Mesendoderm (in vitro differentiated cells): ENCODE data around the gene RTL5.
A peak's percentile ranks its signal among the peaks of the same experiment; 100 is the strongest.

ENCODE experiments used
- DNase-seq: peaks from one replicate; pipeline ENCODE4 v3.0.0; 2013
- H2AK5ac ChIP-seq: 2 replicates; pipeline ENCODE4 v1.6.1; 2013; ENCODE audit warnings: low read length, inconsistent platforms
- H2BK120ac ChIP-seq: 2 replicates; pipeline ENCODE4 v1.6.1; 2013; ENCODE audit warnings: low read depth, mild to moderate bottlenecking, low read length, moderate library complexity, mixed read lengths
- H2BK15ac ChIP-seq: replicated peaks from 2 replicates; pipeline ENCODE4 v1.6.1; 2013; ENCODE audit warnings: low read depth, mild to moderate bottlenecking, moderate library complexity
- H2BK5ac ChIP-seq: 2 replicates; pipeline ENCODE4 v1.6.1; 2013; ENCODE audit warnings: low read length, inconsistent platforms
- H3K18ac ChIP-seq: 2 replicates; pipeline ENCODE4 v1.6.1; 2013; ENCODE audit warnings: mild to moderate bottlenecking, low read length, mixed read lengths
- H3K23ac ChIP-seq: one replicate; pipeline ENCODE4 v1.6.1; 2013; ENCODE audit warnings: low read length
- H3K27ac ChIP-seq: 2 replicates; pipeline ENCODE4 v1.5.1; 2013; ENCODE audit warnings: low read depth, mild to moderate bottlenecking, inconsistent platforms, low read length, moderate library complexity
- H3K27me3 ChIP-seq: 2 replicates; pipeline ENCODE4 v1.6.1; 2013; ENCODE audit warnings: low read length, control low read depth, mild to moderate bottlenecking, inconsistent platforms; ENCODE audit not compliant: insufficient read depth, poor library complexity
- H3K36me3 ChIP-seq: 2 replicates; pipeline ENCODE4 v1.6.1; 2013; ENCODE audit warnings: low read length, inconsistent platforms; ENCODE audit not compliant: control insufficient read depth, insufficient read depth
- H3K4ac ChIP-seq: one replicate; pipeline ENCODE4 v1.6.1; 2013; ENCODE audit warnings: low read depth, mild to moderate bottlenecking, low read length, moderate library complexity
- H3K4me1 ChIP-seq: 2 replicates; pipeline ENCODE4 v1.6.1; 2013; ENCODE audit warnings: low read depth, low read length, inconsistent platforms; ENCODE audit not compliant: control insufficient read depth
- H3K4me2 ChIP-seq: 2 replicates; pipeline ENCODE4 v1.6.1; 2013; ENCODE audit warnings: low read length
- H3K4me3 ChIP-seq: 2 replicates; pipeline ENCODE4 v1.5.1; 2013; ENCODE audit warnings: mild to moderate bottlenecking, low read length
- H3K56ac ChIP-seq: one replicate; pipeline ENCODE4 v1.6.1; 2013; ENCODE audit warnings: low read length
- H3K79me1 ChIP-seq: 2 replicates; pipeline ENCODE4 v1.6.1; 2013; ENCODE audit warnings: low read length, inconsistent platforms
- H3K79me2 ChIP-seq: 2 replicates; pipeline ENCODE4 v1.6.1; 2013; ENCODE audit warnings: mild to moderate bottlenecking, low read length; ENCODE audit not compliant: control insufficient read depth, insufficient read depth
- H3K9ac ChIP-seq: 2 replicates; pipeline ENCODE4 v1.6.1; 2013; ENCODE audit warnings: low read length, inconsistent platforms
- H4K5ac ChIP-seq: one replicate; pipeline ENCODE4 v1.6.1; 2013; ENCODE audit warnings: low read length
- H4K8ac ChIP-seq: one replicate; pipeline ENCODE4 v1.6.1; 2013; ENCODE audit warnings: low read depth, mild to moderate bottlenecking, control low read depth, low read length, moderate library complexity
- WGBS: extraction: QIAGEN DNeasy Blood & Tissue Kit; methylation state at CpG from one replicate; pipeline ENCODE4 v1.1.7; 2013; ENCODE audit warnings: low lambda C conversion rate, missing lambda C conversion rate; ENCODE audit not compliant: insufficient coverage; ENCODE audit errors: extremely low coverage; 5-methylcytosine and 5-hydroxymethylcytosine counted together

The RTL5 gene

DNA sequence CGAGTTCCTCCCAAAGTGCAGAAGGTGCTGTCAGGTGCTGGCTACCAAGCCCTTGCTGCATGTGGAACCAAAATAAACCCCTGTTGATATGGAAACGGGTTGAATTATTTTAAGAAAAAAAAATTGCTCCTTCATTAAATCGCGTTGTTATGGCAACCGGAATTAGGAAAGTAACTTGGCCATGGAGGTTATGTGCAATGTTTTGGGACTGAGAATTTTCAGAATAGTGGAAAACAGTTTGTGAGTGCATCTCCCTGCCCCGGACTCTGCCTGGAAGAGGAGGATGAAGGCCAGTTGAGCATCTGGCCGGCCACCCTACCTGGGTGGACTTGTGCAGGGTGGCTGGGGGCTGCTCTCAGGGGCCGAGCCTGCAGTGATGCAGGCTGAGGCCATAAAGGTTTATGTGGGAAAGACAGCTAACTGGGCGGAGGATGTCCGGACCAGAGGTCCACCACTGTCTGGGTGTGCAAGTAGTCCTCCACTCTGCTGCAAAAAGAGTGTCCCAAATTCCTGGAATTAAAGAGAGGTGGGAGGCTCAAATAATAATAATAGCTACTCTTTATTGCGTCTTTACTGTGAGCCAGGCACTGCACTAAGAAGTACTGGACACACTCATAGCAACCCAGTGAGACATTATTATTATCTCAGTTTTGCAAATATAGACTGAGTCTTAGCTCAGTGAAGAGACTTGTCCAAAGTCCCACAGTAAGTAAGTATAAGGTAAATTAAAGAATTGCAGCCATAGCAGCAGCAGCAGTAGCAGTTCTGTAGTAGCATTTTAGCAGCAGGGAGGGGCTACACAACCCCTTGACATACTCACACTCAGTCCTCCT is 20.6 kb downstream of the RTL5 start:
- Histone ChIP-seq H3K36me3 (no peaks in the 10 kb centered on the region), H3K79me2 (no peaks in the 10 kb centered on the region), H3K4ac (no peak overlapping the region), H3K27ac (no peak overlapping the region), H3K79me1 (no peaks in the 10 kb centered on the region), H4K8ac (no peak overlapping the region), H3K4me3 (no peak overlapping the region), H3K56ac (no peak overlapping the region), H4K5ac (no peak overlapping the region), H3K18ac (no peak overlapping the region), H3K23ac (no peak overlapping the region), H3K4me2 (no peak overlapping the region), H2AK5ac (no peak overlapping the region), H3K27me3 (no peaks in the 10 kb centered on the region), H2BK5ac (no peak overlapping the region), H2BK120ac (no peak overlapping the region), H3K4me1 (peaks cover 4% of the 10 kb centered on the region), H2BK15ac (no peak overlapping the region), H3K9ac (no peak overlapping the region)
- WGBS, result no CpG with 5 or more reads among the region's 11 CpGs
- DNase-seq, result no peak

DNA sequence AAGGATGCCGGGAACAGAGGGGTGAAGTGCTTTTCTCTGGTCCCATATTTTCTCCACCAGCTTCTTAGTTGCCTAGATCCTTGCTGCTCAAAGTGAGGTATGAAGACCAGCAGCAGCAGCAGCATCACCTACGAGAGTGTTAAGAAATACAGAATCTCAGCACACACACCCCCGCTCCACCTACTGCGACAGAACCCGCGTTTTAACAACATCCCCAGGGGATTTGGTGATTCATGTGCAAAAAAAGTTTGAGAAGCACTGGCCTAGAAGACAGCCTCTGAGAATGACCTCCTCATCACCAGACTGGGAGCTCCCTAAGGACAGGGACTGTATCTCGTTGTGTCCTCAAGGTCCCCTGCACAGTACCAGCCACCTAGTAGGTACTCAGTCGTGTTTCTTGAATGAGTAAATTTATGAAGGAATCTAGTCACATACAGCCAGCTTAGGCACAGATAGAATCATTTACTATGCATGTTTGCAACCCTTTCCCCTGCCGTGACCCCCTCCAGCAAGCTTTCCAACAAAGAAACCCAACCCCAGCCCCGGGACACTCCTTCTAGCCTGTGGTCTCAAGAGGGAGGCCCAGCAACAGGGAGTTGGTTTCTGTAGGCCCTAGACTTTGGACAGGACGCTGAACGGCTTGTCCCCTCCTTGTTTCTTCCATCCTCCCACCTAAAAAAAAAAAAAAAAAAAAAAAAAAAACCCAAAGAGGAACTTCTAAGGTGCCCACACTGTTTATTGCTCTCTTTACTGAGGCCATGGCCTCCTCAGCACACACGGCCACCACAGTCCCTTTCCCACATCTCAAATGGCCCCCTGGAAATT is 21.5 kb downstream of the RTL5 start:
- peaks cover 4% of the 10 kb centered on the region for H3K4me1 ChIP-seq
- H3K18ac ChIP-seq, result no peak overlapping the region
- no peak overlapping the region for H2BK5ac ChIP-seq
- no peak overlapping the region for H2AK5ac ChIP-seq
- H3K56ac ChIP-seq, result no peak overlapping the region
- H3K27me3 ChIP-seq, result no peaks in the 10 kb centered on the region
- no CpG with 5 or more reads among the region's 13 CpGs for WGBS
- H3K79me2 ChIP-seq, result no peaks in the 10 kb centered on the region
- H4K8ac ChIP-seq, result no peak overlapping the region
- H3K79me1 ChIP-seq, result no peaks in the 10 kb centered on the region
- no peak overlapping the region for H3K4me2 ChIP-seq
- H3K36me3 ChIP-seq, result no peaks in the 10 kb centered on the region
- H2BK120ac ChIP-seq, result no peak overlapping the region
- no peak overlapping the region for H2BK15ac ChIP-seq
- DNase-seq, result no peak
- no peak overlapping the region for H3K4ac ChIP-seq
- no peak overlapping the region for H4K5ac ChIP-seq
- no peak overlapping the region for H3K27ac ChIP-seq
- H3K9ac ChIP-seq, result no peak overlapping the region
- no peak overlapping the region for H3K4me3 ChIP-seq
- H3K23ac ChIP-seq, result no peak overlapping the region

DNA sequence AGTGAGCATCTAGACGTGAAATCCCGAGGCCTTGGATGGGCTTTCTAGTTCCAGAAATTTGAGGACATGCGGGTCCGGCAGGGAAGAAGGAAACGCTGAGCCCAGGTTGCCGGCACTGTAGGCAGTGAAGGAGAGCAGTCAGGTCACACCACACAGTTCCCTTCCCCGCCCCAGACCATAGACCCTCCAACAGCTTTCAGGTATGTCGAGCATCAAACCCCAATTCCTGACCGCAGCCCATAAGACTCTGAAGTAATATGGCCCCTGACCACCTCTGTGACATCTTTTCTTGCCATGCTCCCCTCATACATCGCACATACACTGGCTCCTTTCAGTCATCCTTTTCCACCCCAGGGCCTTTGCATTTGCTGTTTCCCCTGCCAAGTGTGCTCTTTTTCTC is 23.0 kb downstream of the RTL5 start:
- Histone ChIP-seq H4K5ac (no peak overlapping the region), H3K4me3 (no peak overlapping the region), H3K9ac (no peak overlapping the region), H3K4me1 (no peaks in the 10 kb centered on the region), H3K23ac (no peak overlapping the region), H3K27ac (no peak overlapping the region), H3K56ac (no peak overlapping the region), H2BK5ac (no peak overlapping the region), H3K79me2 (no peaks in the 10 kb centered on the region), H3K79me1 (no peaks in the 10 kb centered on the region), H3K36me3 (no peaks in the 10 kb centered on the region), H4K8ac (no peak overlapping the region), H2BK15ac (no peak overlapping the region), H2BK120ac (no peak overlapping the region), H3K4ac (no peak overlapping the region), H3K18ac (no peak overlapping the region), H3K27me3 (no peaks in the 10 kb centered on the region), H2AK5ac (no peak overlapping the region), H3K4me2 (no peak overlapping the region)
- no peak for DNase-seq
- no CpG with 5 or more reads among the region's 10 CpGs for WGBS

DNA sequence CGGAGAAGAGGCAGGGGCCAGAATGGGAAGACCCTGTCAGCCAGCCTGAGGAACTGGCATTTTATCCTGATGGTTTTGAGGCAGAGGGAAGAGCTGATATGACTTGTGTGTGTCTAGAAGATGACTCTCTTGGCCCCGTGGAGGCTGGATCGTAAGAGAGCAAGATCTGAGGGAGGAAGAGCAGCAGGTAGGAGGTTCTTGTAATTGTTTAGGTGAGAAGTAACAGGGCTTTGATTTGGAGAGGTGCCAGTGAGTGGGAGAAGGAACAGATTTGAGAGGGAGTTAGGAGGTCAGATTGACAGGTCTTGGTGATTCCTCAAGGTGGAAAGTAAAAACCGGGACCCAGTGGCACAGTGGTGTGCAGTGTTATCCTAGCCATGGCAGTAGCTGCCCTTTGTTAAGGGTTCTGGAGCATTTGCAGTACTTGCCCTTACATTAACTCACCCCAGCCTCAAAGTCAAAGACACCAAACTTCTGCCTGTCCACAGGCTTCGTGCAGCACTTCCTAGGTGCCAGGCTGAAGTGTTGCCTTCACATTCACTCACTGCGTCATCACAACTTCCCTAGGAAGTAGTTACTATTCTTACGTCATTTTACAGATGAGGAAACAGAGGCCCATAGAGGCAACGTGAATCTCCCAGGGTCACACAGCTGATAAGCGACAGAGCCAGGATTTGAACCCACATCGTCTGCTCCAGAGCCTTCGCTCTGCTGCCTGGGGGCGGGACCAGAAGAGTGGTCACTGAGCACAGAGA is 23.7 kb downstream of the RTL5 start:
- Histone ChIP-seq H3K36me3 (no peaks in the 10 kb centered on the region), H3K4me2 (no peak overlapping the region), H2BK15ac (no peak overlapping the region), H2BK120ac (no peak overlapping the region), H3K27me3 (no peaks in the 10 kb centered on the region), H4K8ac (no peak overlapping the region), H3K4me3 (no peak overlapping the region), H3K23ac (no peak overlapping the region), H3K4me1 (no peaks in the 10 kb centered on the region), H3K56ac (no peak overlapping the region), H2BK5ac (no peak overlapping the region), H2AK5ac (no peak overlapping the region), H3K79me1 (no peaks in the 10 kb centered on the region), H3K18ac (no peak overlapping the region), H3K79me2 (no peaks in the 10 kb centered on the region), H3K27ac (no peak overlapping the region), H3K4ac (no peak overlapping the region), H3K9ac (no peak overlapping the region), H4K5ac (no peak overlapping the region)
- no peak for DNase-seq
- no CpG with 5 or more reads among the region's 12 CpGs for WGBS

DNA sequence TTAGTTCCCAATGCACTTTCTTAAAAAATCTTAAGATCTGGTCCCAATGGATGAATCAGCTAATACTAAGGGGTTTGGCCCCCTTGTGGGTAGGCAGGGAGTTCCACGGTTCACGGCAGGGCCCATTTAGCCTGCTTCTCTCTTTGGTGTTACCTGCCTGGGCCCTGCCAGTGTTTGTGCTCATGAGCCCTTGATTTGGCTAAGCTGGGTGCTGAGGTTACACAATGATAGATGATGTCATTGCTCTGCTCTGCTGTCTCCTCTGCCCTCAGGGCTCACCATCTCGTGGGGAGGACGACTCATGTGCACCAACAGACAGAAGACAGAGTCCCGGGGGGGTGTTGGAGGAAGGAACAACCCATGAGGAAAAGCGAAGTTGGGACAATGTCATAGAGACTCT is 24.4 kb downstream of the RTL5 start:
- H3K27ac ChIP-seq, result no peak overlapping the region
- H3K4me3 ChIP-seq, result no peak overlapping the region
- H3K4me2 ChIP-seq, result no peak overlapping the region
- H4K5ac ChIP-seq, result no peak overlapping the region
- H3K4ac ChIP-seq, result no peak overlapping the region
- H4K8ac ChIP-seq, result no peak overlapping the region
- no peak overlapping the region for H3K56ac ChIP-seq
- DNase-seq, result peak; percentile 78
- no peaks in the 10 kb centered on the region for H3K79me2 ChIP-seq
- no peak overlapping the region for H3K18ac ChIP-seq
- H3K4me1 ChIP-seq, result no peaks in the 10 kb centered on the region
- H3K36me3 ChIP-seq, result no peaks in the 10 kb centered on the region
- no peak overlapping the region for H2BK15ac ChIP-seq
- no peaks in the 10 kb centered on the region for H3K27me3 ChIP-seq
- no peak overlapping the region for H2BK120ac ChIP-seq
- H2AK5ac ChIP-seq, result no peak overlapping the region
- WGBS, result no CpG with 5 or more reads among the region's 6 CpGs
- H3K9ac ChIP-seq, result no peak overlapping the region
- no peak overlapping the region for H2BK5ac ChIP-seq
- no peaks in the 10 kb centered on the region for H3K79me1 ChIP-seq
- no peak overlapping the region for H3K23ac ChIP-seq
